DND-41 (cell line): ENCODE data around the gene AGAP1.

ENCODE experiments used
- CTCF ChIP-seq: IDR thresholded peaks from 2 replicates; pipeline ENCODE4 v1.5.1; 2012; ENCODE audit warnings: borderline replicate concordance, low read length, moderate library complexity, mild to moderate bottlenecking; ENCODE audit not compliant: poor library complexity, severe bottlenecking; ENCODE audit errors: extremely low read depth
- EZH2 ChIP-seq: IDR thresholded peaks from 3 replicates; pipeline ENCODE4 v1.6.1; 2012; ENCODE audit warnings: borderline replicate concordance, low read depth, mild to moderate bottlenecking, moderate library complexity, low read length, inconsistent platforms; ENCODE audit not compliant: severe bottlenecking

DNA sequence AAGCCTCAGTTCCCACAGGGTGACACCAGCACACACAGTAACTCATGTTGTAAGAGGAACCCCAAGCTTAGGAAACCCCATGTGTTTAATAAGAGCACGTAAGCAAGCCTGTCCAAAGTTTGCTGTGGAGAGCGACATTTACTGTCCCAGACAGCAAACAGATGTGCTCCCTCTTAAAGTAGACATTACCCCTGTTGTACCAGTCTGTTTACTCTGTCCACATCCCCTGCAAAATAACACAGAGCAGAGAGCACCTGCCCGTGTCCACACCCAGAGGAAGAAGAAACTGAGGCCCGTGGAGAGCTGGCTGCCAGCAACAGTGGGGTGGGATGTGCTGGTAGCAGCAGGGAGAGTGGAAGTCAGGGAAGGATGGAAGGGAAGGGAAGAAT, 430.8 kb downstream of the AGAP1 start:
- TF ChIP-seq CTCF (no peak), EZH2 (no peak)
